ENCODE results near the gene CEP97. TPM values are rescaled to one million over a fixed set of nuclear protein-coding genes. Genes with fewer than 3 reads are reported as not detected.

The CEP97 gene
- total RNA-seq, 6 experiments from 2014 or later: 2.2 to 3.8 (median 2.7) TPM

DNA sequence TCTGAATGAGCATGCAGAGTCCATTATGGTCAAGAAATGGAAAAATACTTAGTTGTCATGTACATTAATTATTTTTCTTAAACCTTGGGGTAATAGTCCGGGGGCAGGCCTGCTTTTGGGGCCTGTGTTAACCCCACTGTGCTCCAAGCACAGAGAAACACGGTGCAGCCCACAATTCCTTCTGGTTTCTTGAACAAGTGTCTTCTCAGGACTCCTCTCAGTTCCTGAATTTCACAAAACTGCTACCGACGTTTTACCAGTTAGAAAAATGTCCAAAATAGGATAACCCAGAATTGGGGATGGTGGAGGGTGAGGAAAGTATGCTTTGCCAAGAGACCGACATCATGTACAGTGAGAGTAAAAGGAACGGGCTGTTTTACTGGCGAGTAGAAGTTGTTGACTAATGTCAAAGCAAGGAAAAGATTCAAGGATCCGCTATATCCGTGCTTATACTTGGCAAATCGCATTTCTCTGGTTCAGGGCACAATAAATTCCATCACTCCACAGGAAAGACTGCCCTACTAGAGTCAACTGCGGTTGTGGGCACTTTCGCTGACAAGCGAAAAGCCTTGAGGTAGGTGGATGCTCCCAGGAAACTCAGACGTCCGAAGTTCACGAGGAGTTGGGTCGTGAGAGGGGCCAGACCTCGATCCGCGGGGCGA is 54.1 kb downstream of the CEP97 start:
- Histone ChIP-seq H3K4me3 (peak overlapping the region; percentile 68 to 83 (median 71)), H3K9me3 (no peaks in the 10 kb centered on the region), H3K36me3 (no peaks in the 10 kb centered on the region), H3K27ac (peak overlapping the region in 2 of 3 donors; percentile 60 to 71), H3K4me1 (peaks cover 0 to 5% (median 0%) of the 10 kb centered on the region in 4 donors), H3K27me3 (no peaks in the 10 kb centered on the region)
- DNase-seq (no peak), ATAC-seq (no peak)
- intact Hi-C loops (cut with DNase I): no loop called here
- 30% methylated on average over 20 of the region's 21 CpGs for WGBS (ENCODE audit: insufficient coverage, low coverage, low lambda C conversion rate, missing lambda C conversion rate)
- TF ChIP-seq, protein P1, sequence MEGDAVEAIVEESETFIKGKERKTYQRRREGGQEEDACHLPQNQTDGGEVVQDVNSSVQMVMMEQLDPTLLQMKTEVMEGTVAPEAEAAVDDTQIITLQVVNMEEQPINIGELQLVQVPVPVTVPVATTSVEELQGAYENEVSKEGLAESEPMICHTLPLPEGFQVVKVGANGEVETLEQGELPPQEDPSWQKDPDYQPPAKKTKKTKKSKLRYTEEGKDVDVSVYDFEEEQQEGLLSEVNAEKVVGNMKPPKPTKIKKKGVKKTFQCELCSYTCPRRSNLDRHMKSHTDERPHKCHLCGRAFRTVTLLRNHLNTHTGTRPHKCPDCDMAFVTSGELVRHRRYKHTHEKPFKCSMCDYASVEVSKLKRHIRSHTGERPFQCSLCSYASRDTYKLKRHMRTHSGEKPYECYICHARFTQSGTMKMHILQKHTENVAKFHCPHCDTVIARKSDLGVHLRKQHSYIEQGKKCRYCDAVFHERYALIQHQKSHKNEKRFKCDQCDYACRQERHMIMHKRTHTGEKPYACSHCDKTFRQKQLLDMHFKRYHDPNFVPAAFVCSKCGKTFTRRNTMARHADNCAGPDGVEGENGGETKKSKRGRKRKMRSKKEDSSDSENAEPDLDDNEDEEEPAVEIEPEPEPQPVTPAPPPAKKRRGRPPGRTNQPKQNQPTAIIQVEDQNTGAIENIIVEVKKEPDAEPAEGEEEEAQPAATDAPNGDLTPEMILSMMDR (IDR thresholded peaks at IDR 0.05): no peak
- TF ChIP-seq POLR2A (IDR thresholded peaks at IDR 0.05): no peak

DNA sequence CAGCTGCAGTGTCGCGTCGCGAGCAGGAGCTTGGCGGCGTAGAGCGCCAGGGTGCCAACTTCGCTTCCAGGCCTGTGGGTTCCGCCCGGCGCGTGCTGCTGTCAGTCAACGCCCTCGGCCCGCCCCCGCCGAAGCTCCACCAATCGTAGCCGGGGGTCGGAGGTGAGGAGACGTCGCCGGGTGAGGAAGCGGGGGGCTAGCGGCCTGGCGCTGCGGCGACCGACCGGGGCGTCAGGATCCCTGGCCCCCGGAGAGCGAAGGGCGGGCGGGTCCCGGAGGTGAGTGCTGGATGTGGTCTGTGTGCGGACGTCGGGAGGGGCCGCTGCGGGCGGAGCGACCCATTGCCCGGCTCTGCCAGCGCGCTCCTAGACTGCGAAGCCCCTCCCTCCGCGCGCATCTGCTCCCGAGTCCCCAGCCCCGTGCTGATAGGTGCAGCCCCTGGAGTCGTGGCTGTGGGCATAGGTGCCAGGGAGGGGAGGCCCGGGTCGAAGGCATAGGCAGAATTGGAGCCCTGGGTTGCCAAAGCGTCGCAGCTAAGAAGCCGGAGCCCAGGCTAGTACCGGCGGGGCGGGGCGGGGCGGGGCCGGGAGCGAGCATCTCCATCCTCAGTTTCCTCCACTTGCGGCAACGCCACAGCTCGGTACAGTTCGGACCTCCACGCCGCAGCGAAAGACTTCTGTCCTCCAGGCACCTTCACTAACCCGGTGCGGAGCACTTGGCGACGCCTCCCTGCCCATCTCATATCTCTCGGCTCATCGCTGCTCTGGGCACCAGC is 54.8 kb downstream of the CEP97 start, which contains the start of gene NXPE3:
Gene NXPE3, plus strand, starts transcription at position 165 of the 775 bp plus-strand sequence. CDS start 6,386 bp downstream, outside the sequence.
- Histone ChIP-seq H3K4me3 (peak within 1 kb of the TSS; percentile 68 to 83 (median 71)), H3K36me3 (no peaks in the 10 kb centered on the region), H3K27ac (peak within 1 kb of the TSS; percentile 20 to 71 (median 60)), H3K9me3 (no peaks in the 10 kb centered on the region), H3K4me1 (peaks cover 0 to 5% (median 0%) of the 10 kb centered on the region in 4 donors), H3K27me3 (no peaks in the 10 kb centered on the region)
- ATAC-seq (peak; percentile 97), DNase-seq (peak; percentile 85 to 92 (median 90))
- WGBS (ENCODE audit: insufficient coverage, low coverage, low lambda C conversion rate, missing lambda C conversion rate): 8% methylated on average over 15 of the region's 78 CpGs
- intact Hi-C loops (cut with DNase I): no loop called here
- TF ChIP-seq, protein P1 (IDR thresholded peaks at IDR 0.05): no peak
- TF ChIP-seq POLR2A (IDR thresholded peaks at IDR 0.05): no peak

DNA sequence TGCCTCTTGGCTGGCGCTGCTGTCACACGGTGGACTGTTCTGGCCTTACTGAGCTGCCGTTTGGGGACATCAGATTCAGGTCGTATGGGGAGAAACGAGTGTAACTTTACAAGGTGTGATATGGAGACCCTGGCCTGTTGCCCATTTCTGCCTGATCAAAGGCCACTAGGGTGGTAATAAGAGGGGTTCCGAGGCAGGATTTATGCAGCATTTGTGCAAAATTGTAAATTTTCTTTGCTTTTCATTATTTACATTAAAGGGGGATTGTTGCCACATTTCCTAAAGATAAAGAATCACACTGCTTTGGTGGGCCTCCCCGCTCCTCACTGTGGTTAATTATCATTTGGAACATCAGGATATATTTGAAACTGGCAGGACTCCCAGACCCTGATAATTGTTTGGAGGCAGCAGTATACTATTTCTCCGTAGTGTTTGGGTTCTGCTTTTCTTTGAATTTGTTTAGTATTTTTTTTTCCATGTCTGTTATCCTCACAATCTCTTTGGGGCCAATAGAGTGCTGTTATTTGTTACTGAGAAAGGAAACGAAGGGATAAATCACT is 55.5 kb downstream of the CEP97 start:
- 32% methylated on average over 9 of the region's 9 CpGs for WGBS (ENCODE audit: insufficient coverage, low coverage, low lambda C conversion rate, missing lambda C conversion rate)
- DNase-seq (no peak), ATAC-seq (no peak)
- Histone ChIP-seq H3K4me1 (peaks cover 0 to 5% (median 0%) of the 10 kb centered on the region in 4 donors), H3K27me3 (no peaks in the 10 kb centered on the region), H3K9me3 (no peaks in the 10 kb centered on the region), H3K27ac (no peak overlapping the region), H3K36me3 (no peaks in the 10 kb centered on the region), H3K4me3 (peak overlapping the region; percentile 68 to 83 (median 71))
- no peak for TF ChIP-seq POLR2A (IDR thresholded peaks at IDR 0.05)
- TF ChIP-seq, protein P1 (IDR thresholded peaks at IDR 0.05): no peak
- intact Hi-C loops (cut with DNase I): no loop called here

GRCh38 chr3:101780661-101781060 is 56.2 kb downstream of the CEP97 start:
- TF ChIP-seq, protein P1 (IDR thresholded peaks at IDR 0.05): no peak
- TF ChIP-seq POLR2A (IDR thresholded peaks at IDR 0.05): no peak
- Histone ChIP-seq H3K4me3 (no peak overlapping the region), H3K4me1 (peaks cover 0 to 5% (median 0%) of the 10 kb centered on the region in 4 donors), H3K27ac (no peak overlapping the region), H3K27me3 (no peaks in the 10 kb centered on the region), H3K9me3 (no peaks in the 10 kb centered on the region), H3K36me3 (no peaks in the 10 kb centered on the region)
- WGBS (ENCODE audit: insufficient coverage, low coverage, low lambda C conversion rate, missing lambda C conversion rate): 15% methylated on average over 2 of the region's 2 CpGs
- ATAC-seq: no peak
- no peak for DNase-seq
- intact Hi-C loops (cut with DNase I): no loop called here

Measured in right lobe of liver (tissue), 6 donors.